ENCODE measurements around the gene HSPH1.
A peak's percentile ranks its signal among the peaks of the same experiment; 100 is the strongest.

The HSPH1 gene

DNA sequence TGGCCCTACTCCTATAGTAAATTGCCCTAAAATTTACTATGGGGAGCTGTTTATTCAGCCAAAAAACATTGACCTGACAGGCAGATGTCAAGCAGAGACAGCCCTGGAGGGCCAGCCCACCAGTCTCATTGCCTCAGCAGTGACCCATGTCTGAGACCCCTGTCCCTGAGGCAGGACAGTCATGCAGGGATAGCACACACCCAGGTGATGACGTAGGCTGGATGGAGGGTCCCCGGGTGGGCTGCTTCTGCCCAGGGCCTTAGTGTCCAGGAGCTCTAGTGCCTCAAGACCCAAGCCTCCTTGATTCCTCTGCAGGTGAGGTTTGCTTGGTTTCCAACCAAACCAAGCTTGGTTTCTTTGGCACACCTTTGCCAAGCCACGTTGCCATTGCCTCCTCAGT lies 72.1 kb downstream of the HSPH1 start:
- no peak for ATAC-seq
- TF ChIP-seq CSDC2 (CRISPR knock-in tag; IDR thresholded peaks at IDR 0.05) (no peak), TOX (CRISPR knock-in tag; IDR thresholded peaks at IDR 0.05; ENCODE audit: borderline replicate concordance) (no peak), ARNTL (CRISPR knock-in tag; IDR thresholded peaks at IDR 0.05; ENCODE audit: borderline replicate concordance, low read depth) (no peak), CREB5 (CRISPR knock-in tag; IDR thresholded peaks at IDR 0.05; ENCODE audit: low read depth) (no peak), ISL1 (CRISPR knock-in tag; IDR thresholded peaks at IDR 0.05) (no peak), CSRNP3 (CRISPR knock-in tag; IDR thresholded peaks at IDR 0.05) (no peak), TCF4 (CRISPR knock-in tag; IDR thresholded peaks at IDR 0.05; ENCODE audit: borderline replicate concordance) (no peak), ZNF8 (CRISPR knock-in tag; IDR thresholded peaks at IDR 0.05) (no peak), BACH2 (CRISPR knock-in tag; IDR thresholded peaks at IDR 0.05; ENCODE audit: borderline replicate concordance) (no peak), ZNF70 (CRISPR knock-in tag; IDR thresholded peaks at IDR 0.05) (no peak), PPARA (CRISPR knock-in tag; IDR thresholded peaks at IDR 0.05; ENCODE audit: borderline replicate concordance) (no peak), ZC3H10 (CRISPR knock-in tag; IDR thresholded peaks at IDR 0.05) (no peak), ESRRG (CRISPR knock-in tag; IDR thresholded peaks at IDR 0.05) (no peak), OSR1 (CRISPR knock-in tag; IDR thresholded peaks at IDR 0.05) (no peak), GLIS3 (CRISPR knock-in tag; IDR thresholded peaks at IDR 0.05) (no peak)
- TF ChIP-seq, protein P1, sequence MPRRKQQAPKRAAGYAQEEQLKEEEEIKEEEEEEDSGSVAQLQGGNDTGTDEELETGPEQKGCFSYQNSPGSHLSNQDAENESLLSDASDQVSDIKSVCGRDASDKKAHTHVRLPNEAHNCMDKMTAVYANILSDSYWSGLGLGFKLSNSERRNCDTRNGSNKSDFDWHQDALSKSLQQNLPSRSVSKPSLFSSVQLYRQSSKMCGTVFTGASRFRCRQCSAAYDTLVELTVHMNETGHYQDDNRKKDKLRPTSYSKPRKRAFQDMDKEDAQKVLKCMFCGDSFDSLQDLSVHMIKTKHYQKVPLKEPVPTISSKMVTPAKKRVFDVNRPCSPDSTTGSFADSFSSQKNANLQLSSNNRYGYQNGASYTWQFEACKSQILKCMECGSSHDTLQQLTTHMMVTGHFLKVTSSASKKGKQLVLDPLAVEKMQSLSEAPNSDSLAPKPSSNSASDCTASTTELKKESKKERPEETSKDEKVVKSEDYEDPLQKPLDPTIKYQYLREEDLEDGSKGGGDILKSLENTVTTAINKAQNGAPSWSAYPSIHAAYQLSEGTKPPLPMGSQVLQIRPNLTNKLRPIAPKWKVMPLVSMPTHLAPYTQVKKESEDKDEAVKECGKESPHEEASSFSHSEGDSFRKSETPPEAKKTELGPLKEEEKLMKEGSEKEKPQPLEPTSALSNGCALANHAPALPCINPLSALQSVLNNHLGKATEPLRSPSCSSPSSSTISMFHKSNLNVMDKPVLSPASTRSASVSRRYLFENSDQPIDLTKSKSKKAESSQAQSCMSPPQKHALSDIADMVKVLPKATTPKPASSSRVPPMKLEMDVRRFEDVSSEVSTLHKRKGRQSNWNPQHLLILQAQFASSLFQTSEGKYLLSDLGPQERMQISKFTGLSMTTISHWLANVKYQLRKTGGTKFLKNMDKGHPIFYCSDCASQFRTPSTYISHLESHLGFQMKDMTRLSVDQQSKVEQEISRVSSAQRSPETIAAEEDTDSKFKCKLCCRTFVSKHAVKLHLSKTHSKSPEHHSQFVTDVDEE (CRISPR knock-in tag; IDR thresholded peaks at IDR 0.05): no peak
- TF ChIP-seq, protein P2, sequence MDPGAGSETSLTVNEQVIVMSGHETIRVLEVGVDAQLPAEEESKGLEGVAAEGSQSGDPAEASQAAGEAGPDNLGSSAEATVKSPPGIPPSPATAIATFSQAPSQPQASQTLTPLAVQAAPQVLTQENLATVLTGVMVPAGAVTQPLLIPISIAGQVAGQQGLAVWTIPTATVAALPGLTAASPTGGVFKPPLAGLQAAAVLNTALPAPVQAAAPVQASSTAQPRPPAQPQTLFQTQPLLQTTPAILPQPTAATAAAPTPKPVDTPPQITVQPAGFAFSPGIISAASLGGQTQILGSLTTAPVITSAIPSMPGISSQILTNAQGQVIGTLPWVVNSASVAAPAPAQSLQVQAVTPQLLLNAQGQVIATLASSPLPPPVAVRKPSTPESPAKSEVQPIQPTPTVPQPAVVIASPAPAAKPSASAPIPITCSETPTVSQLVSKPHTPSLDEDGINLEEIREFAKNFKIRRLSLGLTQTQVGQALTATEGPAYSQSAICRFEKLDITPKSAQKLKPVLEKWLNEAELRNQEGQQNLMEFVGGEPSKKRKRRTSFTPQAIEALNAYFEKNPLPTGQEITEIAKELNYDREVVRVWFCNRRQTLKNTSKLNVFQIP (CRISPR knock-in tag; IDR thresholded peaks at IDR 0.05; ENCODE audit: borderline replicate concordance, low read depth): no peak

- TF ChIP-seq PPARA (CRISPR knock-in tag; IDR thresholded peaks at IDR 0.05; ENCODE audit: borderline replicate concordance): no peak
- TF ChIP-seq, protein P1 (CRISPR knock-in tag; IDR thresholded peaks at IDR 0.05): 0 out of 2 replicates have a peak, but pooled peaks have one; percentile 50
- no peak for ATAC-seq
These were observed 72.8 kb downstream of the HSPH1 start for GRCh38 chr13:31088826-31089420.

Data from SK-N-SH treated with all-trans-retinoic acid at 6 μM for 48 hours (cell line).